CD8-positive, alpha-beta memory T cell (primary cell): Measurements from ENCODE around the gene AMBP. TPM values are rescaled to one million over a fixed set of nuclear protein-coding genes. Genes with fewer than 3 reads are reported as not detected.
"Not testable (repeated sequence)": the region's sequence is repeated elsewhere in the genome, so short reads cannot be mapped to it uniquely, and the experiment has no call there.

Experiments used
- CTCF ChIA-PET: fragments of 350-600 bp; sonication (Branson Sonifier 250); formaldehyde crosslinking; loops from one replicate; lab custom pipeline; 2021; ENCODE audit warnings: antibody characterized with exemption; lab: Charles Lee
- POLR2A ChIA-PET: fragments of 350-600 bp; sonication (Branson Sonifier 250); formaldehyde crosslinking; loops from one replicate; lab custom pipeline; 2021; ENCODE audit warnings: antibody characterized with exemption; lab: Charles Lee
- DNase-seq, 5 donors: peaks; one replicate each; pipeline versions ENCODE4 v3.0.0 to v3.0.0-alpha.2; 2020 to 2022; ENCODE audit warnings: mixed read lengths in 1 of 5
- H3K27ac ChIP-seq: one replicate; pipeline ENCODE4 v1.7.0; 2013; ENCODE audit warnings: low read depth, mild to moderate bottlenecking, low read length, moderate library complexity
- H3K27me3 ChIP-seq: 2 replicates; pipeline ENCODE4 v1.7.0; 2013; ENCODE audit warnings: low read length, mild to moderate bottlenecking; ENCODE audit not compliant: insufficient read depth, poor library complexity, severe bottlenecking
- H3K36me3 ChIP-seq: 2 replicates; pipeline ENCODE4 v1.7.0; 2013; ENCODE audit warnings: mild to moderate bottlenecking, low read length, moderate library complexity; ENCODE audit not compliant: insufficient read depth
- H3K4me1 ChIP-seq: 2 replicates; pipeline ENCODE4 v1.7.0; 2013; ENCODE audit warnings: mild to moderate bottlenecking, low read length, moderate library complexity; ENCODE audit not compliant: insufficient read depth
- H3K4me3 ChIP-seq: 2 replicates; pipeline ENCODE4 v1.7.0; 2013; ENCODE audit warnings: mild to moderate bottlenecking, low read length
- H3K9me3 ChIP-seq: 2 replicates; pipeline ENCODE4 v1.7.0; 2013; ENCODE audit warnings: mild to moderate bottlenecking, low read length
- H3K27ac Mint-ChIP-seq, 8 donors: one replicate each; pipeline ENCODE4 v1.8.0; 2020 to 2021; ENCODE audit warnings: mixed read lengths in 8 of 8, mild to moderate bottlenecking in 6 of 8, inconsistent platforms in 3 of 8, moderate library complexity in 3 of 8
- H3K27me3 Mint-ChIP-seq, 2 donors: one replicate each; pipeline ENCODE4 v1.8.0; 2020 to 2021; ENCODE audit warnings: mixed read lengths in 2 of 2, mild to moderate bottlenecking in 1 of 2, moderate library complexity in 1 of 2
- H3K36me3 Mint-ChIP-seq, 3 donors: one replicate each; pipeline ENCODE4 v1.8.0; 2020 to 2021; ENCODE audit warnings: mixed read lengths in 3 of 3, inconsistent platforms in 1 of 3, mild to moderate bottlenecking in 1 of 3
- H3K4me1 Mint-ChIP-seq, 3 donors: one replicate each; pipeline ENCODE4 v1.8.0; 2020 to 2021; ENCODE audit warnings: mixed read lengths in 3 of 3, inconsistent platforms in 1 of 3, mild to moderate bottlenecking in 1 of 3
- H3K4me3 Mint-ChIP-seq, 7 donors: one replicate each; pipeline ENCODE4 v1.8.0; 2020 to 2021; ENCODE audit warnings: mixed read lengths in 7 of 7, mild to moderate bottlenecking in 6 of 7, moderate library complexity in 4 of 7, inconsistent platforms in 2 of 7
- H3K9me3 Mint-ChIP-seq, 5 donors: one replicate each; pipeline ENCODE4 v1.8.0; 2020 to 2022; ENCODE audit warnings: mixed read lengths in 5 of 5, mild to moderate bottlenecking in 3 of 5, moderate library complexity in 2 of 5, inconsistent platforms in 1 of 5
- polyA plus RNA-seq: library from polyadenylated mRNA; unstranded; fragments of 300-500 nt; fragmentation: Illumina TruSeq; gene quantifications from one replicate; pipeline ENCODE4 v1.2.3, GENCODE V29; 2021
- total RNA-seq, 2 experiments: library from RNA; stranded (reverse); gene quantifications; one replicate each; pipeline ENCODE4 v1.2.3, GENCODE V29; 2021

Gene AMBP
- total and polyA plus RNA-seq, 3 experiments from 2014 or later: not detected

DNA sequence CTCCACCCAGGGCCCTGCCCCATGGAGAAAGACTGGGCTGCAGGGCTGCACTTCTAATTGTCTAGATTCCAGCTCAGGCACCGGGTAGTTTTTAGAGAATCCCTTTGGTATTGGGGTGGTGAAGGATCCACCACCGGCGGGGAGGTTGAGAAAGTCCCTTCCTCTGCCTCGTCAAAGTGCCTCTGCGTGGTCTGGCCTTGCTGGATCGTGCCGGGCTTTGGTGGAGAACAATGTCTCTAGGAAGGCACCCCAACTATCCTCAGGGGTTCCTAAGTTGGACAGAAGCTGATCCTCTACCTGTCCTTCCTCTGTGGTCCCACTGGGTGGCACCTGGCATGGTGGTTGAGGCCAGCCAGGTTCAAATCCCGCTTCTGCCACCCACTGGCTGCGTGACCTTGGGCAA, 7.3 kb upstream of the AMBP start:
- DNase-seq: no peak
- Mint-ChIP-seq H3K27ac (no peak overlapping the region), H3K9me3 (no peaks in the 10 kb centered on the region), H3K4me1 (peaks cover 0 to 2% (median 0%) of the 10 kb centered on the region in 3 donors), H3K4me3 (no peak overlapping the region), H3K27me3 (peaks cover 2 to 19% of the 10 kb centered on the region in 2 donors), H3K36me3 (no peaks in the 10 kb centered on the region)
- CTCF ChIA-PET: interaction anchor here (0.8 to 0.9 kb wide), 2 partner anchors 10 to 11 kb away, joined by 3 read pairs; no protein-coding TSS in a partner anchor
- Histone ChIP-seq H3K27me3 (no peaks in the 10 kb centered on the region), H3K36me3 (no peaks in the 10 kb centered on the region), H3K9me3 (no peaks in the 10 kb centered on the region), H3K4me1 (no peaks in the 10 kb centered on the region), H3K4me3 (no peak overlapping the region), H3K27ac (no peak overlapping the region)
- POLR2A ChIA-PET: no interaction called here

GRCh38 chr9:114084282-114085073, 6.4 kb upstream of the AMBP start:
- H3K4me1 ChIP-seq: no peaks in the 10 kb centered on the region
- H3K36me3 Mint-ChIP-seq: no peaks in the 10 kb centered on the region
- H3K4me3 ChIP-seq: no peak overlapping the region
- H3K9me3 Mint-ChIP-seq: no peaks in the 10 kb centered on the region
- H3K27me3 ChIP-seq: no peaks in the 10 kb centered on the region
- DNase-seq: no peak
- H3K27me3 Mint-ChIP-seq: peaks cover 2 to 12% of the 10 kb centered on the region in 2 donors
- no peak overlapping the region for H3K27ac Mint-ChIP-seq
- peaks cover 0 to 2% (median 0%) of the 10 kb centered on the region in 3 donors for H3K4me1 Mint-ChIP-seq
- H3K27ac ChIP-seq: no peak overlapping the region
- H3K9me3 ChIP-seq: no peaks in the 10 kb centered on the region
- CTCF ChIA-PET: interaction anchor here (0.8 to 2.8 kb wide), 5 partner anchors 10 to 207 kb away, joined by 3 to 19 read pairs (median 5); no protein-coding TSS in a partner anchor
- POLR2A ChIA-PET: no interaction called here
- no peak overlapping the region for H3K4me3 Mint-ChIP-seq
- no peaks in the 10 kb centered on the region for H3K36me3 ChIP-seq

DNA sequence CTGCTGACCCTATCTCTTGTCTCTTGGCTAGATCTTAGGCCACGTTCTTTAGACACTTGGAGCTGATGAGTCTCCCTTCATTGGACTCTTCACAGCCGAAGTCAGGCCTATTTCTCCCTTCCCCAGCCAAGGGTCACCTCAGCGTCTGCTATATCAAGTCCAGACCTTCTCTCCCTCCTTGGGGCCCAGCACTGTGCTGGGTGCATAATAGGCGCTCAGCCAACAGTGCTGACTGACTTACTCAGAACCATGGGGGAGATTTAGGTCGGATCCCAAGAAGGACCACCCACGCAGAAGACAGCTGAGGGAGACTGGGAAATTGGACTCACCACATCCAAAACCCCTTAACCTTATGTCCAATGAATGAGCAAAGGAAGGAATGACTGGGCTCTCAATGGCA, 5.6 kb upstream of the AMBP start:
- Histone ChIP-seq H3K9me3 (no peaks in the 10 kb centered on the region), H3K36me3 (no peaks in the 10 kb centered on the region), H3K4me1 (no peaks in the 10 kb centered on the region), H3K4me3 (no peak overlapping the region), H3K27ac (no peak overlapping the region), H3K27me3 (no peaks in the 10 kb centered on the region)
- Mint-ChIP-seq H3K9me3 (no peaks in the 10 kb centered on the region), H3K27ac (no peak overlapping the region), H3K27me3 (peaks cover 2 to 11% of the 10 kb centered on the region in 2 donors), H3K36me3 (no peaks in the 10 kb centered on the region), H3K4me1 (peaks cover 0 to 2% (median 0%) of the 10 kb centered on the region in 3 donors), H3K4me3 (no peak overlapping the region)
- POLR2A ChIA-PET: no interaction called here
- CTCF ChIA-PET: interaction anchor here (1.1 to 2.8 kb wide), 5 partner anchors 9 to 207 kb away, joined by 3 to 19 read pairs (median 6); no protein-coding TSS in a partner anchor
- no peak for DNase-seq

DNA sequence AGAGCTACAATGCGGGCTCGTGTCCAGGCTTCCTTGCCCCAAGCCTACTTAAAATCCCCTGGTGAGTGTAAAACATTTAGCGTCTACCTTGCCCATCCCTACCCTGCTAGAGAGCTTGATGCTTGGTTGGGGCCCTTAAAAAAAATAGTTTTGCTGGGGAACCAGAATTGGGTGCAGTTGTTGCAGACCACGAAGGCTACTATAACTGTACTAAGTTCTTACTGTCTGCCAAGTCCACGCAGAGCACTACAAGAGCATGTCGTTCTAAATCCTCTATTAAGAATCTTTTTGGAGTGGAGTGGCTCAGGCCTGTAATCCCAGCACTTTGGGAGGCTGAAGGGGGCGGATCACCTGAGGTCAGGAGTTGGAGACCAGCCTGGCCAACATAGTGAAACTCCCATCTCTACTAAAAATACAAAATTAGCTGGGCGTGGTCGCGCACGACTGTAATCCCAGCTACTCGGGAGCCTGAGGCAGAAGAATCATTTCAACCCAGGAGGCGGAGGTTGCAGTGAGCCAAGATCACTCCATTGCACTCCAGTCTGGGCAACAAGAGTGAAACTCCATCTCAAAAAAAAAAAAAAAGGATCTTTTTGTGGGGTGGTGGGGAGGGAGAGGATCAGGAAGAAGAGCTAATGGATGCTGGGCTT, 4.8 kb upstream of the AMBP start:
- H3K9me3 ChIP-seq, H3K4me3 ChIP-seq, POLR2A ChIA-PET, H3K9me3 Mint-ChIP-seq, H3K4me3 Mint-ChIP-seq, H3K36me3 Mint-ChIP-seq, DNase-seq, H3K4me1 Mint-ChIP-seq, H3K4me1 ChIP-seq, H3K27ac ChIP-seq, H3K27me3 ChIP-seq, H3K36me3 ChIP-seq: not testable (repeated sequence)
- Mint-ChIP-seq H3K27me3 (peaks cover 2 to 11% of the 10 kb centered on the region in 2 donors), H3K27ac (peak overlapping the region in 1 of 8 donors; percentile 52)
- CTCF ChIA-PET: interaction anchor here (0.7 to 2.8 kb wide), 14 partner anchors 8 to 426 kb away, joined by 3 to 19 read pairs (median 3); no protein-coding TSS in a partner anchor

DNA sequence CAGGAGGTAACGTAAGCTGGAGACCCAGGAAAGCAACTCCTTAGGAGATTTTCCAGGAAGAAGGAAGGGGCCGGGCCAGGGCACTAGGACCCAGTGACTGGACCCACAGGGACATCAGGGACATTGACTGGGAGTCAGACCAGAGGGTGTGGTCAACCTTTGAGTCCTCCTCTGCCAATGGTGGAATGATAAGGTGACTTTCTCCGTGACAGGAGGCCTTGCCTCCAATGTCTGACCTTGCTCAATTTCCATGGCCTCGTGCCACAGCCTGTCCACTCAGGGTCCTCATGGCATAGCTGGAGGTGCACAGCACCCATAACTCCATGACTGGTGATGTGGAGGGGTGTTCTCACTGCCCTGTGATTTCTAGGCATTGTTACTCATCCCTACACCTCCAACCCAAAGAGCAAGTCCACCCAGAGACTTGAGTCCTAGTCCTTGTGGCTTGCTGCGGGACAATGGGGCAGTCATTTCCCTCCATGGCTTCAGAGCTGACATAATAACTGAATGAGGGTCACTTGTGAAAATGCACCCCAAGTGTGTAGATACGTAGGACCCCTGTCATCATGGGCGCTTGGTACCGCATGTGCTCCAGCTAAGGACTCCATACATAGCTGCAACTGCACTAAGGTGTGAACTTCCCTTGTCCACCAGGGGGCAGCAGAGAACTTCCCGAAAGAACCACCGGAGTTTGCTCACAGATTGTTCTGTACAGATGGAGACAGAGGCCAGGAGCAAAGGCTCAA, 4.1 kb upstream of the AMBP start:
- no peaks in the 10 kb centered on the region for H3K4me1 ChIP-seq
- H3K27ac ChIP-seq: no peak overlapping the region
- Mint-ChIP-seq H3K27ac (peak overlapping the region in 1 of 8 donors; percentile 52), H3K4me3 (no peak overlapping the region), H3K36me3 (no peaks in the 10 kb centered on the region), H3K4me1 (peaks cover 0 to 2% (median 0%) of the 10 kb centered on the region in 3 donors), H3K27me3 (peaks cover under 1 to 15% of the 10 kb centered on the region in 2 donors), H3K9me3 (no peaks in the 10 kb centered on the region)
- peak; percentile 47 to 80 (median 59) for DNase-seq
- ChIA-PET POLR2A (no interaction called here), CTCF (interaction anchor here (0.7 to 2.8 kb wide), 13 partner anchors 9 to 427 kb away, joined by 3 to 19 read pairs (median 3); no protein-coding TSS in a partner anchor)
- H3K4me3 ChIP-seq: no peak overlapping the region
- H3K27me3 ChIP-seq: no peaks in the 10 kb centered on the region
- no peaks in the 10 kb centered on the region for H3K9me3 ChIP-seq
- no peaks in the 10 kb centered on the region for H3K36me3 ChIP-seq

- CTCF ChIA-PET: interaction anchor here (1.4 to 2.8 kb wide), 3 partner anchors 14 to 213 kb away, joined by 3 to 10 read pairs (median 3); no protein-coding TSS in a partner anchor
- POLR2A ChIA-PET: no interaction called here
- no peaks in the 10 kb centered on the region for H3K9me3 ChIP-seq
- H3K27me3 ChIP-seq: no peaks in the 10 kb centered on the region
- Mint-ChIP-seq H3K4me1 (peaks cover 0 to 2% (median 0%) of the 10 kb centered on the region in 3 donors), H3K27ac (no peak overlapping the region), H3K4me3 (no peak overlapping the region), H3K9me3 (no peaks in the 10 kb centered on the region), H3K36me3 (no peaks in the 10 kb centered on the region), H3K27me3 (peaks cover 4 to 18% of the 10 kb centered on the region in 2 donors)
- no peaks in the 10 kb centered on the region for H3K4me1 ChIP-seq
- DNase-seq: no peak
- H3K36me3 ChIP-seq: no peaks in the 10 kb centered on the region
- no peak overlapping the region for H3K4me3 ChIP-seq
- H3K27ac ChIP-seq: no peak overlapping the region
These were observed 3.4 kb upstream of the AMBP start for GRCh38 chr9:114081441-114082016.

DNA sequence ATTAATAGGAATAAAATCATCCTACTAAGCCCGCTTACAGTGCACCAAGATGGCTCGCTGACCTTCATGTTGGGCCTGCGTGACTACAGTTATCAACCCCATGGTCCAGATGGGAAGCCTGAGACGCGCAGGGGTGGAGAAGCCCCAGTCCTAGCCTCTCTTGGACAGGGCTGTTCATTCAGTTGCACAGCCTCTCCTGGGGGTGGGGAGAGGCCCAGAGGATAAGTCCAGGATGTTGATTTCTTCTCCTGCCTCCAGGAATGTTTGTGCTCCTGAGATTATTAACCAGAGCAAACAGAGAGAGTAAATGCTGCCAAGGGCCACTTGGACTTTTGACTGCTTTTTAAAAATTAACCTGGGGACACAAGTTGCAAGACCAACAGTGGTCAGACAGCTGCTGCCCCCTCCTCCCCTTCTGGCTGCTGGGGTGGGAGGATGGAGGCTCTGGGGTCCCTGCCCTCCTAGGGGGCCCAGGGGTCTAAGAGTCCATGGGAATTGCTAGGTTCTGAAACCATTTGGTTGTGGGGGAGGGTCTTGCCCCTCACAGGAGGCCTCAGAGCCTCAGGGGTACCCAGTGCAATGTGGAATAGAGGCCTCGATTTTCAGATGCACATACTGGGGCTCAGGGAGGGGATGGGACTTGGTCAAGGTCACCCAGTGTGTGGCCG, 2.8 kb upstream of the AMBP start:
- H3K27ac Mint-ChIP-seq: no peak overlapping the region
- H3K27ac ChIP-seq: no peak overlapping the region
- H3K36me3 ChIP-seq: no peaks in the 10 kb centered on the region
- DNase-seq: no peak
- H3K9me3 ChIP-seq: no peaks in the 10 kb centered on the region
- no peak overlapping the region for H3K4me3 ChIP-seq
- no peaks in the 10 kb centered on the region for H3K27me3 ChIP-seq
- no peaks in the 10 kb centered on the region for H3K36me3 Mint-ChIP-seq
- H3K27me3 Mint-ChIP-seq: peaks cover 10 to 19% of the 10 kb centered on the region in 2 donors
- peaks cover 0 to 2% (median 0%) of the 10 kb centered on the region in 3 donors for H3K4me1 Mint-ChIP-seq
- CTCF ChIA-PET: no interaction called here
- POLR2A ChIA-PET: no interaction called here
- H3K9me3 Mint-ChIP-seq: no peaks in the 10 kb centered on the region
- no peak overlapping the region for H3K4me3 Mint-ChIP-seq
- H3K4me1 ChIP-seq: no peaks in the 10 kb centered on the region
